Fibroblast of mammary gland (primary cell): ENCODE data around the gene MAP3K14.

ENCODE experiments used
- DNase-seq: peaks from one replicate; pipeline ENCODE4 v3.0.0-alpha.2; 2010; ENCODE audit warnings: low read depth
- H3K4me3 ChIP-seq: 2 replicates; pipeline ENCODE4 v1.5.1; 2011; ENCODE audit warnings: low read depth, mild to moderate bottlenecking, low read length, moderate library complexity; ENCODE audit not compliant: control insufficient read depth
- TF ChIP-seq, protein P1 (sequence below): conservative IDR thresholded peaks from 2 replicates; pipeline ENCODE4 v1.5.1; 2011; ENCODE audit warnings: low read depth, low read length, inconsistent platforms; ENCODE audit not compliant: control insufficient read depth, insufficient read depth

The MAP3K14 gene

GRCh38 chr17:45294506-45294905 is 22.3 kb downstream of the MAP3K14 start:
- no peak overlapping the region for H3K4me3 ChIP-seq
- TF ChIP-seq, protein P1, sequence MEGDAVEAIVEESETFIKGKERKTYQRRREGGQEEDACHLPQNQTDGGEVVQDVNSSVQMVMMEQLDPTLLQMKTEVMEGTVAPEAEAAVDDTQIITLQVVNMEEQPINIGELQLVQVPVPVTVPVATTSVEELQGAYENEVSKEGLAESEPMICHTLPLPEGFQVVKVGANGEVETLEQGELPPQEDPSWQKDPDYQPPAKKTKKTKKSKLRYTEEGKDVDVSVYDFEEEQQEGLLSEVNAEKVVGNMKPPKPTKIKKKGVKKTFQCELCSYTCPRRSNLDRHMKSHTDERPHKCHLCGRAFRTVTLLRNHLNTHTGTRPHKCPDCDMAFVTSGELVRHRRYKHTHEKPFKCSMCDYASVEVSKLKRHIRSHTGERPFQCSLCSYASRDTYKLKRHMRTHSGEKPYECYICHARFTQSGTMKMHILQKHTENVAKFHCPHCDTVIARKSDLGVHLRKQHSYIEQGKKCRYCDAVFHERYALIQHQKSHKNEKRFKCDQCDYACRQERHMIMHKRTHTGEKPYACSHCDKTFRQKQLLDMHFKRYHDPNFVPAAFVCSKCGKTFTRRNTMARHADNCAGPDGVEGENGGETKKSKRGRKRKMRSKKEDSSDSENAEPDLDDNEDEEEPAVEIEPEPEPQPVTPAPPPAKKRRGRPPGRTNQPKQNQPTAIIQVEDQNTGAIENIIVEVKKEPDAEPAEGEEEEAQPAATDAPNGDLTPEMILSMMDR, result no peak
- DNase-seq, result peak; percentile 81

- TF ChIP-seq, protein P1, result peak; percentile 20
- no peak overlapping the region for H3K4me3 ChIP-seq
- DNase-seq, result peak; percentile 98
Observed at GRCh38 chr17:45293413-45294211, 23.2 kb downstream of the MAP3K14 start.

- H3K4me3 ChIP-seq, result no peak overlapping the region
- no peak for DNase-seq
- TF ChIP-seq, protein P1, result no peak
Observed at GRCh38 chr17:45292696-45293412, 24.0 kb downstream of the MAP3K14 start.

GRCh38 chr17:45291171-45291805 is 25.5 kb downstream of the MAP3K14 start:
- no peak for DNase-seq
- H3K4me3 ChIP-seq, result no peak overlapping the region
- TF ChIP-seq, protein P1, result no peak

GRCh38 chr17:45290269-45290765 is 26.5 kb downstream of the MAP3K14 start:
- H3K4me3 ChIP-seq, result no peak overlapping the region
- TF ChIP-seq, protein P1, result no peak
- DNase-seq, result no peak

DNA sequence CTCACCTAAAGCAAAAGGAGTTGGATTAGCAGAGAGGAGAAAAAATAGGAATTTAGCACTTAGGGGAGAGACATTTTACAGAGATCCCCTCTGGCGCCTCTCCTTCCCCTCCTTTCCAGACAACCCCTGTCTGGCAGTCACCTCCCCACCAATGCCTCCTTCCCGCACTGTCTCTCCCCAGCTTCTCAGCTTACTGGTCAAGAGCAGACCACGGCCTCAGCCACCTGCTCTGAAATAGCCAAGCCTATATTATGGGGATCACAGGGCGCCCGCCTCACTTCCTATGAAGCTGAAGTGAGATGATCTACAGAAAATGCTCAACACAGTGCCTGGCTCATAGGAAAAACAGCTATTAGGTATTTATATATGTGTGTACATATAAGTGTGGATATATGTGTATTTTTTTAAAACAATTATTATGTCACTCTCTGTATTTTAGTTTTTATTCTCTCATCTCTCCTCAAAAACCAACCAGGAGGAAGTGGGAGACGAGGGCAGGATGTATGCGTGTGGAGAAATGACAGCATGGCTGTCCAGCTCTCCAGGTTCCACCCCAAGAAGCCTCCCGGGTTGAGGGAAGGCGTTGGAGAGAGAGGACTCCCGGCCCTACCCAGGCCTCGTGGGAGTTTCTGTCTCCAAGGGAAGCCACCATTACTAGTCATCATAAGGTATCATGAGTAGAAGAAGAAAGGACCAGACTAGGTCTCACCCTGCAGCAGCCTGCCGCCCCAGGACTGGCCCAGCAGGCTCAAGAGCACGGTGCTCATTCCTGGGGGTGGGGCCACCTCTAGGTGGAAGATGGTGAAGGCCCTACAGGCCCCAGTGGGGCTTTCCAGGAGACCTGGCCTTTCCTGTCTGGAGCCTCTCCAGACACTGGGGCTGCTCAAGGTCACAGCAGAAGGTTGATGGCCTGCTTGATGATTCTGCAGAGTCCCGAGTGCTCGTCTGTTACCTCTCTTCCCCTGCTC is 27.2 kb downstream of the MAP3K14 start:
- H3K4me3 ChIP-seq, result no peak overlapping the region
- TF ChIP-seq, protein P1, result no peak
- no peak for DNase-seq
